GM12891 (cell line): Measurements from ENCODE around the gene NXT2.
"Not testable (repeated sequence)": the region's sequence is repeated elsewhere in the genome, so short reads cannot be mapped to it uniquely, and the experiment has no call there.

Experiments used
- PAX5 ChIP-seq: IDR thresholded peaks from 2 replicates; pipeline ENCODE4 v1.6.1; 2011; ENCODE audit warnings: low read length, moderate library complexity, mild to moderate bottlenecking; ENCODE audit not compliant: insufficient read depth, severe bottlenecking
- POLR2A ChIP-seq: IDR thresholded peaks from 2 replicates; pipeline ENCODE4 v1.6.1; 2011; ENCODE audit warnings: low read depth, low read length, control low read depth
- POLR2AphosphoS5 ChIP-seq: IDR thresholded peaks from 2 replicates; pipeline ENCODE4 v1.6.1; 2011; ENCODE audit warnings: low read depth, low read length, control low read depth
- SPI1 ChIP-seq: IDR thresholded peaks from 2 replicates; pipeline ENCODE4 v1.6.1; 2011; ENCODE audit warnings: low read depth, low read length, control low read depth
- TAF1 ChIP-seq: IDR thresholded peaks from 2 replicates; pipeline ENCODE4 v1.6.1; 2011; ENCODE audit warnings: low read depth, low read length, control low read depth

DNA sequence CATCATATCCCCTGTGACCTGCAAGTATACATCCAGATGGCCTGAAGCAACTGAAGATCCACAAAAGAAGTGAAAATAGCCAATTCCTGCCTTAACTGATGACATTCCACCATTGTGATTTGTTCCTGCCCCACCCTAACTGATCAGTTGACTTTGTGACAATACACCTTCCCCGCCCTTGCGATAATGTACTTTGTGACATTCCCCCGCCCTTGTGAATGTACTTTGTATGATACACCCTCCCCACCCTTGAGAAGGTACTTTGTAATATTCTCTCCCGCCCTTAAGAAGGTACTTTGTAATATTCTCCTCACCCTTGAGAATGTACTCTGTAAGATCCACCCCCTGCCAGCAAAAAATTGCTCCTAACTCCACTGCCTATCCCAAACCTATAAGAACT lies 39.4 kb downstream of the NXT2 start:
- TF ChIP-seq POLR2A, POLR2AphosphoS5, TAF1, SPI1, PAX5: not testable (repeated sequence)
